OCI-M2 (cell line): ENCODE data around the gene LMF2.
"Not testable (repeated sequence)": the region's sequence is repeated elsewhere in the genome, so short reads cannot be mapped to it uniquely, and the experiment has no call there.

Source experiments
- DNase-seq: peaks from one replicate; lab custom pipeline; 2025; ENCODE audit not compliant: unreplicated experiment; lab: John Stamatoyannopoulos, UW

Gene LMF2

DNA sequence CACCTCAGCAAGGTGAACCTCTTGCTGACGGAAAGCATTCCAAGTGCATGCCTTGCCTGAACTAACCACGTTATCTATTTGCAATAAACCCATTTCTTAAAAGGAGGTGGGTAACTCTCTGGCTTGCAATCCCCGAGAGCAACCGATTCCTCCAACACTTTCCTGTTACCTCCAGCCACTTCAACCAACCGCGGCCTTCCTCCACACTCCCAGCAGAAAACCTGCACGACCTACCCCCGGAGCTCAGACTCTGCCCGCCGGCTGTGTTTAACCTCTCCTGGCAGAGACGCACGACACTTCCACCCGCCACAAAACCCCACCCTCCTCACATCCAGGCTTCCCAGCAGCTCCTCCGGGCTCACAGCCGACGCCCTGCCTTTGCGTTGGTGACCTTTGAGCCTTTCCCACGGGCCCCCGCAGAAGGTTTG is 17.2 kb upstream of the LMF2 start:
- DNase-seq, result no peak

DNA sequence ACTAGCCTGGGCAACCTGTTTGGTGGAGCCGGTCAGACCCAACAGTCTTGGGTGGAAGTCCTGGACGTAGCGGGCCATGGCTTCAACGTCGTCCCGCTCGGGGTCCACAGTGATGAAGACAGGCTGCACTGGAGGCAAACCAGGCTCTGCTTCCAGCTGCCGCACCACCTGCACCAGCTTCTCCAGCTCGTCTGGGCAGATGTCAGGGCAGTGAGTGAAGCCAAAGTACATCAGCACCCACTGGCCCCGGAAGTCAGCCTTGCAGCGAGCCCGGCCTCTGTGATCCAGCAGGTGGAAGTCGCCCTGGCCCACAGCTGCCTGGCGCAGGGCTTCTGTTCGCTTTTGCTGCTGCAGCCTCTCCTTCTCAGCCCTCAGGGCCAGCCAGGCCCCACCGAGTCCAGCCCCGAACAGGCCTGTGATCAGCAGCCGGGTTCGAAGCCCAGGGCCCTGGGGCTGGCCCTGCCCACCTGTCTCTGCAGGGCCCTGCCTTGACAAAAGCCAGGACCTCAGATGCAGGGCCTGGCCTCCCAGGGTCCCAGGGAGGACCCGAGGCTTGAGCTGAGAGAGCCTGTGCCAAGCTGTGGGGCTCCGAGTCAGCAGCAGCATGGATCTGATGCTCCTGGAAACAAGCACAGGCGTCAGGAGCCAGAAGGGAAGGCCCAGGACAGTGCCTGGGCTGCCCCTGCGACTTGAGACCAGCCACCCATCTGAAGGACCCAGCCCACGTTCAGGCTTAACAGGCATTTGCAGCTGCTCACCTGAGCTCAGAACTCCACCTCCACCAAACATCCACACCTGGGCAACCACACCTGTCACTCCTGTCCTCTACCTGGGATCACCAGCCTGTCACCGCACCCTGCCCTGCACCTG is 16.5 kb upstream of the LMF2 start:
- no peak for DNase-seq

DNA sequence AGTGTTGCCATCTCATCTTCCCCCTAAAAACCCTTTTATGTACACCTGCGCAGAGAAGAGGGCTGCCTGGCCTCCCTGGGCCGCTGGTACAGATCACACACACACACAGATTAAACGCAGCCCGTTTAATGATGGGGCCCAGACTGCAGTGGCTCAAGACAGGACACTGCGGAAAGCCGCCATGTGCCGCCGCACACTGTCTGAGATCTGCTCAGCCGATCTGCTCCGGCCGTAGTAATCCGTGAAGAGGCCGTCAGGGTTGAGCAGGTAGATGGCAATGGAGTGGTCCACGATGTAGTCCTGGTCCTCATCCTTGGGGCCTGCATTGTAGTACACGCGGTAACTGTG is 15.9 kb upstream of the LMF2 start:
- DNase-seq, result no peak

DNA sequence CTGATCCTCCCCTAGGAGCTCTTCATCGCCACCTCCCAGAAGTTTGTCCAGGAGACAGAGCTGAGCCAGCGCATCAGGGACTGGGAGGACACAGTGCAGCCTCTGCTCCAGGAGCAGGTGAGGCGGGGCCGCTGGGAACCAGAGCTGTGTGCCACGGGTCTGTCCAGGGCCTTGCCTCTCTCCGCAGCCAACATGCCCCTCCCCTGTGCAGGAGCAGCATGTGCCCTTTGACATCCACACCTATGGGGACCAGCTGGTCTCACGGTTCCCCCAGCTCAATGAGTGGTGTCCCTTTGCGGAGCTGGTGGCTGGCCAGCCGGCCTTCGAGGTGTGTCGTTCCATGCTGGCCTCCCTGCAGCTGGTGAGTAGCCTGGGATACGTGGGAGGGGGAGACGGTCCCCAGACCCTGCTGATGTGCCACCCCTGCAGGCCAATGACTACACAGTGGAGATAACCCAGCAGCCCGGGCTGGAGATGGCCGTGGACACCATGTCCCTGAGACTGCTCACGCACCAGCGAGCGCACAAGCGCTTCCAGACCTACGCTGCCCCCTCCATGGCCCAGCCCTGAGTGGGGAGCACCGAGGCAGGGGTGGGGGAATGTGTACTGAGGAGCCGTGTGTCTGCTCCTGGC is 15.4 kb upstream of the LMF2 start:
- DNase-seq, result no peak

DNA sequence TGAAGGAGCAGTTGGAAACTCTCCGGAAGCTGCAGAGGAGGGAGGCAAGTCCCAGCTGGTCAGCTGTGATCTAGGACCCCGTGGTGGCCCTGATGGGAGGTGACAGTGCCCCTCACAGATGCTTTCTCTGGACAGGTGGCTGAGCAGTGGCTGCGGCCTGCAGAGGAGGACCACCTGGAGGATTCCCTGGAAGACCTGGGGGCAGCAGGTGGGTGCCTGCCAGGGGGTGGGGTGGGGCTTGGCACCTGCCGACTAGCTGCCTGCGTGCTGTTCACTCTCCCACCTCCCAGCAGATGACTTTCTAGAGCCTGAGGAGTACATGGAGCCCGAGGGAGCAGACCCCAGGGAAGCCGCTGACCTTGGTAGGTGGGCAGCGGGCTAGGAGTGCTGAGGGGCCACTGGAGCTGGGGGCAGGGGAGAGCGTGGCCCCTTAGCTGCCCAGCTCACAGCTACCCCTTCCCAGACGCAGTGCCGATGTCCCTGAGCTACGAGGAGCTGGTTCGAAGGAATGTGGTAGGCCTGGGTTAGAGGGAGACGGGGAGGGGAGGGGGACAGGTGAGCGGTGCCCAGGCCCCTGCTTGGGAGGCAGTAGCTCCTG is 14.8 kb upstream of the LMF2 start:
- no peak for DNase-seq

DNA sequence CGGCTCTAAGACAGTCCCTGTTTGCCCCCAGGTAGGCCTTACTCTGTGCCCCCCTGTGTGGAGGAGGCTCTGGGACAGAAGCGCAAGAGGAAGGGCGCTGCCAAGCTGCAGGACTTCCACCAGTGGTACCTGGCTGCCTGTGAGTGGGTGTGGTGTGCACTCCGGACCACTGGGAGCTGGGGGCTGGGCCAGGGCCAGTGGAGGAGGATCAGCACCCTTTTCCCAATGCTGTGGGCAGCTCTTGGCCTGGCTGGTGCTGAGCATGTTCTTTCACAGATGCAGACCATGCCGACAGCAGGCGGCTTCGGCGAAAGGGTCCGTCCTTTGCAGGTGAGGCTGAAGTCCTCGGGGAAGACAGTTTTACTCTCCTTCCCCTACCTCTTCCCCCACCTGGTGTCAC is 14.2 kb upstream of the LMF2 start:
- DNase-seq, result no peak

DNA sequence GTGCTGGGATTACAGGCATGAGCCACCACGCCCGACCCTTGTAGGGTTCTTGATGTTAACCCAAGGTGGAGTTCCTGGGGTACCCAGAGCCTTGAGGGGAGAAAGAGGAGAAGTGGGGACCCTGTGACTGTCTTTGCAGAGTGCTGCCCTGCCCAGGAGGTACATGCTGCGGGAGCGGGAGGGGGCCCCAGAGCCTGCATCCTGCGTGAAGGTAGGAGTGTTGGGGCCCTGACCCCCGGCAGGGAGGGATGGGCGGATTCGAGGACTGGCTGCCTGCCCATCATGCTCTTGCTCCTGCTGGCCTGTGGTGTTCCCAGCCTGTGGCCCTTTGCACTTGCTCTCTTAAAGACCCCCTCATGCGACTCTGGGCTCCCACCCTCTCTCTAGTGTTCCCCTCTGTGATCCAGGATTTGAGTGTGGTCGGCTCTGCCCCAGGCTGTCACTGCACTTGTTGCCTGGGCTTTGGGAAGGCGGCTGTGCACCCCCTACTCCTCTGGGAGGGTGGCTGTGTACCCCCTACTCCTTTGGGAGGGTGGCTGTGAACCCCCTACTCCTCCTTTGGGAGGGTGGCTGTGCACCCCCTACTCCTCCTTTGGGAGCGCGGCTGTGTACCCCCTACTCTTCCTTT is 13.4 kb upstream of the LMF2 start:
- no peak for DNase-seq

DNA sequence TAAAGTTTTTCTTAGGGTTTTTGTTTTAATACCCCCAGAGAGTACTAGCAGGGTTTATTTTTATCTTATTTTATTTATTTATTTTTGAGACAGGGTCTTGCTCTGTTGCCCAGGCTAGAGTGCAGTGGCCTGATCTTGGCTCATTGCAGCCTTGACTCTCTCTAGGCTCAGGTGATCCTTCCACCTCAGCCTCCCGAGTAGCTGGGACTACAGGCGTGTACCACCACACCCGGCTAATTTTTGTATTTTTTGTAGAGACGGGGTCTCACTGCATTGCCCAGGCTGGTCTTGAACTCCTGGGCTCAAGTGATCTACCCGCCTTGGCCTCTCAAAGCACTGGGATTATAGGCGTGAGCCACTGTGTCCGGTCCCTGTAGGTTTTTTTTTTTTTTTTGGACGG is 12.7 kb upstream of the LMF2 start:
- not testable (repeated sequence) for DNase-seq

DNA sequence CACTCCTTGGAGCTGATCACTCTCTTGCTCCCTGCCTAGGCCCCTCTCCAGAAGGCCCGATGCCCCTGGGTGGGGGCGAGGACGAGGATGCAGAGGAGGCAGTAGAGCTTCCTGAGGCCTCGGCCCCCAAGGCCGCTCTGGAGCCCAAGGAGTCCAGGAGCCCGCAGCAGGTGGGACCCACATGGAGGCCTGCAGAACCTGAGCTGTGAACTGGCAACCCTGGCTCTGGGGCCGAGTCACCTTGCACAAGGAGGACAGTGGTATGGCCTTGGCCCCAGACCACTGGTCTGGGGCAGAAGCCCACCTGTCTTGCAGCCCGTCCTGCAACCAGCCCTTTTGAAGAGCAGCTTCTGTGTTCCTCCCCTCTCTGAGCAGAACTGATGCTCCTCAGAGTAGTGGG is 11.6 kb upstream of the LMF2 start:
- DNase-seq, result no peak

DNA sequence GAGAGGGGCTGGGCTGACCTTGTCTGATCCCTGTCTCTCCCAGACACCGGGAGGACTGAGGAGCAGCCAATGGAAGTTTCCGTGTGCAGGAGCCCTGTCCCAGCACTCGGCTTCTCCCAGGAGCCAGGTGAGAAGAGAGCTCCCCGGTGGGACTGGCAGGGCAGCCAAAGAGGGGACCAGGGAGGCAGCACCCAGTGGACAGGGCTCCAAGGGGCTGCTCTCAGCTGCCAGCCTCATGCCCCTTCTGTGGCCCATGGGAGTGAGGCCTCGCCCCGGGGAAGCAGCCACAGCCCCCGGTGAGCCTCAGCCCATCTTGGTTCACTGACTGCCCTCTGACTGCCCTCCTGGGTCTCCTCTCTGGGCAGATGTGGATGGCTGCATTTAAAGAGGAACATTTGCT is 11.1 kb upstream of the LMF2 start:
- no peak for DNase-seq

DNA sequence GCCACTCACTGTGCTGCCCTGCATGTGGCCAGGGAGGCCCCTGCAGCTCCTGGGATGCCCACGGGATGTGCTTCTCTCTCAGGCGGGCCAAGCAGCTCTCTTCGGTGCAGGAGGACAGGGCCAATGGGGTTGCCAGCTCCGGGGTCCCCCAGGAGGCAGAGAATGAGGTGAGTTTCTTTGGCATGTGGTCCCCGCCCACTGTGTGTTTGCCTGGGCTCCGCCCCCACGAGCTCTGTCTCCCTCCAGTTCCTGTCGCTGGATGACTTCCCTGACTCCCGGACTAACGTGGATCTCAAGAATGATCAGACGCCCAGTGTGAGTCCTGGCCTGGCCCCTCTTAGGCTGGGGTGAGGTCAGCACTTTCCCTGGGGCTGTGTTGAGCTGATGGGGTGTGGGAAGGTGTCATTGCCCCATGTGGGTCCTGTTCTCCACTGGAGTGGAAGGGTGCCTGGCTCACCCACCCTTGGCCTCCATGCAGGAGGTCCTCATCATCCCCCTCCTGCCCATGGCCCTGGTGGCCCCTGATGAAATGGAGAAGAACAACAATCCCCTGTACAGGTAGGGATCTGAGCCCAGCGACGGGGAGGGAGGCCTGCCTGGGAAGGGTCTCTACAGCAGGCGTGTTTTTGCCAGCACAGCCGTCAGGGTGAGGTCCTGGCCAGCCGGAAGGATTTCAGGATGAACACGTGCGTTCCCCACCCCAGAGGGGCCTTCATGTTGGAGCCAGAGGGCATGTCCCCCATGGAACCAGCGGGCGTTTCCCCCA is 10.2 kb upstream of the LMF2 start:
- no peak for DNase-seq

DNA sequence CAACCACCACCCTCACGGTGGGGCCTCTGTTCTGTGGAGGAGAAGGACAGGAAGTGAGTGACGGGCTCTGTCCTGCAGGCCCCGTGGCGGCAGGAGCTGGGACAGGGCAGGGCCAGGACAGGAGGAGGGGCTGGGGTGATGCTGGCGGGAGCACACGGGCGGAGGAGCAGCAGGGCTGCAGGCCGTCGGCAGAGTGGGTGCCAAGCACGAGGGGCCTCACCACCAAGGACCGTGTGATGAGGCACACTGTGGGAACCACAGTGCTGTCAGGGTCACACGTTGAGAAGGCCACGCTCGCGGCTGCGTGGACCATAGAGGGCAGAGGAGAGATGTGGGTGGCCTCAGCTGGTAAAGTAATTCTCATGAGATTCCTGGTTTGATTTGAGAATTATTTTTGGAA is 9.4 kb upstream of the LMF2 start:
- DNase-seq, result no peak

DNA sequence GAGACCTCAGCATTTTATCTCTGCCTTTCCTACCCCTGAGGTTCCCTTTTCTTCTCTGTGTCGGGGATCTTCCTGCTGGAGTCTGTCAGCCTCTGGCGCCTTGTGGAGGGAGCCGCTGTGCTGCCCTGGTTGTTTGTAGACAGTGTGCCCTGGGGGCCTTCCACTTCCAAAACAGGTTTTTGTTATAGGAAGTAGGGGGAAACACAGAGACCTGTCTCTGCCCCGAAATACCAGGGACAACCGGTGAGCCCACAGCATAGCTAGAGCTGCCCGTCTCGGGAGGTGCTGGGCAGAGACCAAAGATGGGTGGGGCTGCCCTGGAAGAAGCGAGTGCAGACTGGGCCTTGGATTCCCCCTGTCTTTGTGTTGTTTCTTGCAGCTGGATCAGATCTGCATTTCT is 8.6 kb upstream of the LMF2 start:
- DNase-seq, result no peak

DNA sequence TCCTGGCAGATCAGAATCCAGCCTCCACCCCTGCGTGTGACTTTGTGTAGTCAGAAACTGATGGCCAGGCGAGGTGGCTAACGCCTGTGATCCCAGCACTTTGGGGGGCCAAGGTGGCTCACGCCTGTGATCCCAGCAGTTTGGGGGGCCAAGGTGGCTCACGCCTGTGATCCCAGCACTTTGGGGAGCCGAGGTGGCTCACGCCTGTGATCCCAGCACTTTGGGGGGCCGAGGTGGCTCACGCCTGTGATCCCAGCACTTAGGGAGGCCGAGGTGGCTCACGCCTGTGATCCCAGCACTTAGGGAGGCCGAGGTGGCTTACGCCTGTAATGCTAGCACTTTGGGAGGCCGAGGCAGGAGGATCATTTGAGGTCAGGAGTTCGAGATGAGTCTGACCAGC is 5.7 kb upstream of the LMF2 start:
- DNase-seq, result no peak

DNA sequence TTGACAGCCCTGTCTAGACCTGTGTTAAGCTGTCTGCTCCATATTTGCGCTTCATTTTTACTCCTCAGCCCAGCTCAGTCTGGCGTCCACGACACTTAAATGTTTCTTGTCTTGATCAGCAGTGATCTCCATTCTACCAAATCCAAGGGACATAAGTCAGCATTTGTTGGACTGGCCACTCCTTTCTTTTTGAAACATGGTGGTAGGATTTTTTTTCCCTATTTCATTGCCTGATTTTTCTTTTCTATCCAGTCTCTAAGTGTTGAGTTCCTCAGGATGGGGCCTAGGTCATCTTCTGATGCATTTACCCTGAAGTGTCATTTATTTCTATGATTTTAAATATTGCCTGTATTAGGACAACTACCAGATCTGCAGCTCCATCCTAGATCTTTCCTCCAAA is 1.4 kb upstream of the LMF2 start:
- no peak for DNase-seq

DNA sequence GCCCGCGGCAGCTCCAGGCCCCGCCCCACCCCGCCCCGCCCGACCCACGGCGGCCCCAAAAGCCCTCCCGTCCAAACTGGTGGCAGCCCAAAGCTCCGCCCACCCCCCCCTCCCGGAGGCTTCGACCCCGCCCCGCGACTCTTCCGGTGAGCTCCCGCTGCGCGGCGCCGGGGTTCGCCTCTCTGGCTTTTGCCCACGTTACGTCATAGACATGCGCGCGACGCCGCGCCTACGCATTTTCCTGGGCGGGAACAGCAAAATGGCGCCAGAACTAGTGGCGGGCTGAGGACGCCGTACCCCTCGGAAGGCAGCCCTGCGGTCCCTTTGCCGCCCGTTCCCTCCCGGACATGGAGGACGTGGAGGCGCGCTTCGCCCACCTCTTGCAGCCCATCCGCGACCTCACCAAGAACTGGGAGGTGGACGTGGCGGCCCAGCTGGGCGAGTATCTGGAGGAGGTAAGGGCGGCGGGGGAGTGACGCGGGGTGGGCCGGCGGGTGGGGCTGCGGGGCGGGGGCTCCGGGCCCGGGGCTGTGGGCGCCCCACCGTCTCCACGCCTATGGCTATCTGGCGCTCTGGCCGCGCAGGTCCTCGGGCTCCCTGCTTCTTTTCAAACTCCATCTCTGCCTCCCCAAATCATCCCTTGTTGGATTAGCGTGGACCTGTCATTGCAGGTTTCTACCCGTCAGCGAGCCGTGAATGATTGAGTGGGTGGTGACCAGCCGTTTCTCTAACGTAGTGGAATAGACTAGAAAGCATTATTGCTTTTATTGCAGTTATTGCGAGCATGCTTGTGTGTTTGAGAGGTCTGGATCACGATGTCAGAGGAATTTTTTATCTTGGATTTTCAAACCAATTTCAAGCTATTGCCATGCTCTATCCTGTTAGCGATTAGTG is 736 bp upstream of the LMF2 start, which contains the start of gene NCAPH2:
TSS of gene NCAPH2 (plus strand) at position 234 of the 894 bp plus-strand sequence. CDS start at position 348, 114 bp downstream.
- peak; percentile 52 for DNase-seq

DNA sequence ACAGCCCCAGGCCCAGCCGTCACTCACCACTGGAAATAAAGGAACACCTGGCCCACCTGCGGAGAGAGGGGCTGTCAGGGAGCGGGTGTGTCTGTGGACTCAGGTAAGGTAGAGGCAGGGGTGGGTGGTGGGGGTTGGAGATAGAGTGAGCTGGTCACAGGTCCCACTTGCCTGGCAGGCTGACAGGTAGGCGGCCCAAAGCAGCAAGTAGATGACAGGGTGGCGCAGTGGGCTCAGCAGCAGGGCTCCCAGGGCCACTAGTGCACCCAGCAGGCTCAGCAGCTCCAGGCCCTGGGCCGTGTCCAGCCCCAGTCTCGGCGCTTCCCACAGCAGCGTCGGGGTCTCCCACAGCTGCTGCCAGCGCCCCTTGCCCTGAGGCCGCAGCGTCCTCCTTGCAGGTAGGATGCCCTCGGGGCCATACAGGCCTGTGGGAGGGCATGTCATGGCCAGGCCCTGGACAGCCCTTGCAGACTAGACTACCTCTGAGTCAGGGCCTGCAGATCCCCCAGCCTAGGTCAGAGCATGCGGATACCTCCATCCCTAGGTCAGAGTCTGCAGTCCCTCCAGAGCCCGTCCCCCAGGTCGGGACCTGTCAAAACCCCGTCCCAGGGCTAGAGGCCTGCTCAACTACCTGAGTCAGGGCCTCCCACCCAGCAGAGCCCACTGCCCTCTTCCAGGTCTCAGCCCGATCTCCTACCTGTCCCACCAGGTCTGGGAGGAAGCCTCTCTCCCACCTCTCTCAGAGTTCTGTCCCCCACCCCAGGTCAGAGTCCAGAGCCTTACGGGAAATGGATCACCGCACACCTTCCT is 686 bp downstream of the LMF2 start:
- DNase-seq, result no peak

DNA sequence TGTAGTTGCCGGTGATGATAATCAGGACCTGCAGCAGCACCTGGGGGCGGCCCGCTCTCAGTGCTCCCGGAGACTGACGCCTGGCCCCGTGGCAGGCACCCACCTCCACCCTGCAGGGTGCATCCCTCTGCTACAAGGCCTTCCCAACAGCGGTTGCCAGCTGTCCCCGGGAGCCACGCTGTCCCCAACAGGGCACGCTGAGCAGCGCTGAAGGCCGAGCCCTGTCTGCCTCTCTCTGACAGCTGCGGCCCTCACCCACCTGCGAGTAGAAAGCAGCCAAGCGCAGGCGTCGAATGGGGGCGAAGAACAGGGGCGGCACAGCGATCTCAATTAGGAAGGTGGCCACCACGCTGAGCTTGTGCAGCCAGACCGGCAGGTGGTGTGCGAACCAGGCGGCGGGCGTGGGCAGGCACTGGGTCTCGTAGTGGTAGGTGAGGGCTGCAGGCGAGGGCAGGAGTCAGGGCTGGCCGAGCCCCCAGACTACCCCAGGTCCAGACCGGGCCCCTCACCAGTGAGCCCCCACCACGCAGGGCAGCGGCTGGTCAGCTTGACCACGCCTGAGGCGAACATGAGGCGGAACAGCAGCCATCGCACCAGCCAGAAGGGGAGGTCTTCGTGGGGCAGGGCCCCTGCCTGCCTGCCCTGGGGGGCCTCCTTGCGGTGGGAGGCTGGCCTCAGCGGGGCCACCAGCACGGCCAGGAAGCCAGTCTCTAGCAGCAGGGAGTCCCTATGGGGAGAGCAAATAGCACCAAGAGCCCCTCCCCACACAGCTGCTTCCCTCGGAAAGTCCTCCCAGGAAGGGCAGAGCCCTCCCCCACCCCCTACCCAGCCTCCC is 1.5 kb downstream of the LMF2 start:
- DNase-seq, result no peak
